HG03378 (cell line): ENCODE results near the gene C16orf87.
A peak's percentile ranks its signal among the peaks of the same experiment; 100 is the strongest.
"Not testable (repeated sequence)": the region's sequence is repeated elsewhere in the genome, so short reads cannot be mapped to it uniquely, and the experiment has no call there.

Source experiments
- ATAC-seq: cut with Tn5 transposase; IDR thresholded peaks from one replicate; pipeline ENCODE4 v1.9.1; 2021; ENCODE audit warnings: mild to moderate bottlenecking, moderate library complexity; ENCODE audit not compliant: unreplicated experiment

The C16orf87 gene

GRCh38 chr16:46830902-46831647, at the start of gene C16orf87:
Gene C16orf87 (minus strand): TSS chr16:46831180. CDS start chr16:46831149, 31 bp downstream.
- ATAC-seq, result peak; percentile 93

- ATAC-seq, result no peak
These were observed 44.3 kb upstream of the C16orf87 start for GRCh38 chr16:46875243-46875642.

- ATAC-seq, result no peak
These were observed 42.2 kb upstream of the C16orf87 start for GRCh38 chr16:46873201-46873600.

- no peak for ATAC-seq
These were observed 40.6 kb upstream of the C16orf87 start for GRCh38 chr16:46871597-46871996.

- ATAC-seq, result not testable (repeated sequence)
These were observed 37.9 kb upstream of the C16orf87 start for GRCh38 chr16:46868891-46869290.

GRCh38 chr16:46867486-46867885, 36.5 kb upstream of the C16orf87 start:
- ATAC-seq, result not testable (repeated sequence)

GRCh38 chr16:46866286-46866685, 35.3 kb upstream of the C16orf87 start:
- ATAC-seq, result no peak

- no peak for ATAC-seq
These were observed 31.8 kb upstream of the C16orf87 start for GRCh38 chr16:46862555-46863447.

- no peak for ATAC-seq
These were observed 28.8 kb upstream of the C16orf87 start for GRCh38 chr16:46859719-46860152.

GRCh38 chr16:46858151-46858550, 27.2 kb upstream of the C16orf87 start:
- no peak for ATAC-seq

GRCh38 chr16:46857368-46857945, 26.5 kb upstream of the C16orf87 start:
- no peak for ATAC-seq

- no peak for ATAC-seq
These were observed 24.4 kb upstream of the C16orf87 start for GRCh38 chr16:46855389-46855788.

- no peak for ATAC-seq
These were observed 23.9 kb upstream of the C16orf87 start for GRCh38 chr16:46854846-46855245.

GRCh38 chr16:46853713-46854443, 22.9 kb upstream of the C16orf87 start:
- no peak for ATAC-seq

GRCh38 chr16:46852130-46852529, 21.1 kb upstream of the C16orf87 start:
- no peak for ATAC-seq

- no peak for ATAC-seq
These were observed 19.9 kb upstream of the C16orf87 start for GRCh38 chr16:46850619-46851555.

GRCh38 chr16:46848768-46849764, 18.1 kb upstream of the C16orf87 start:
- ATAC-seq, result no peak

- ATAC-seq, result no peak
These were observed 15.0 kb upstream of the C16orf87 start for GRCh38 chr16:46845952-46846351.
